ENCODE results near the gene PPP1R26.

Gene PPP1R26

GRCh38 chr9:135478191-135478590 lies 1.4 kb upstream of the PPP1R26 start:
- Mint-ChIP-seq H3K27me3 (peaks cover 32% of the 10 kb centered on the region), H3K27ac (no peak overlapping the region), H3K4me3 (peak overlapping the region; percentile 81), H3K36me3 (ENCODE audit: low read depth) (no peaks in the 10 kb centered on the region), H3K4me1 (ENCODE audit: low read depth) (peaks cover 5% of the 10 kb centered on the region), H3K9me3 (no peaks in the 10 kb centered on the region)

GRCh38 chr9:135478829-135479468 lies 633 bp upstream of the PPP1R26 start:
- H3K4me3 Mint-ChIP-seq: peak overlapping the region; percentile 81
- peaks cover 38% of the 10 kb centered on the region for H3K27me3 Mint-ChIP-seq
- H3K36me3 Mint-ChIP-seq (ENCODE audit: low read depth): no peaks in the 10 kb centered on the region

GRCh38 chr9:135480071-135480939 lies 723 bp downstream of the PPP1R26 start:
- peaks cover 5% of the 10 kb centered on the region for H3K4me1 Mint-ChIP-seq (ENCODE audit: low read depth)
- peaks cover 41% of the 10 kb centered on the region for H3K27me3 Mint-ChIP-seq
- peak overlapping the region; percentile 45 for H3K4me3 Mint-ChIP-seq
- no peaks in the 10 kb centered on the region for H3K36me3 Mint-ChIP-seq (ENCODE audit: low read depth)
- no peaks in the 10 kb centered on the region for H3K9me3 Mint-ChIP-seq
- no peak overlapping the region for H3K27ac Mint-ChIP-seq

More at GRCh38 chr9:135478829-135479468, 633 bp upstream of the PPP1R26 start:
- no peaks in the 10 kb centered on the region for H3K9me3 Mint-ChIP-seq
- no peak overlapping the region for H3K27ac Mint-ChIP-seq
- peaks cover 5% of the 10 kb centered on the region for H3K4me1 Mint-ChIP-seq (ENCODE audit: low read depth)

GRCh38 chr9:135480940-135481310 lies 1.3 kb downstream of the PPP1R26 start:
- H3K27me3 Mint-ChIP-seq: peaks cover 42% of the 10 kb centered on the region
- no peaks in the 10 kb centered on the region for H3K9me3 Mint-ChIP-seq
- H3K4me3 Mint-ChIP-seq: peak overlapping the region; percentile 45

GRCh38 chr9:135482015-135482754 lies 2.6 kb downstream of the PPP1R26 start:
- no peak overlapping the region for H3K27ac Mint-ChIP-seq
- no peaks in the 10 kb centered on the region for H3K9me3 Mint-ChIP-seq
- no peak overlapping the region for H3K4me3 Mint-ChIP-seq
- H3K36me3 Mint-ChIP-seq (ENCODE audit: low read depth): no peaks in the 10 kb centered on the region
- H3K4me1 Mint-ChIP-seq (ENCODE audit: low read depth): peaks cover 5% of the 10 kb centered on the region
- peaks cover 38% of the 10 kb centered on the region for H3K27me3 Mint-ChIP-seq

More at GRCh38 chr9:135480940-135481310, 1.3 kb downstream of the PPP1R26 start:
- Mint-ChIP-seq H3K27ac (no peak overlapping the region), H3K36me3 (ENCODE audit: low read depth) (no peaks in the 10 kb centered on the region), H3K4me1 (ENCODE audit: low read depth) (peaks cover 5% of the 10 kb centered on the region)

- peaks cover 25% of the 10 kb centered on the region for H3K27me3 Mint-ChIP-seq
- no peaks in the 10 kb centered on the region for H3K36me3 Mint-ChIP-seq (ENCODE audit: low read depth)
- H3K4me3 Mint-ChIP-seq: no peak overlapping the region
- H3K9me3 Mint-ChIP-seq: no peaks in the 10 kb centered on the region
- no peaks in the 10 kb centered on the region for H3K4me1 Mint-ChIP-seq (ENCODE audit: low read depth)
- no peak overlapping the region for H3K27ac Mint-ChIP-seq
Measured at GRCh38 chr9:135484460-135485277, 5.1 kb downstream of the PPP1R26 start.

- no peaks in the 10 kb centered on the region for H3K36me3 Mint-ChIP-seq (ENCODE audit: low read depth)
- H3K27me3 Mint-ChIP-seq: peaks cover 25% of the 10 kb centered on the region
- no peaks in the 10 kb centered on the region for H3K4me1 Mint-ChIP-seq (ENCODE audit: low read depth)
- H3K4me3 Mint-ChIP-seq: no peak overlapping the region
- no peaks in the 10 kb centered on the region for H3K9me3 Mint-ChIP-seq
- H3K27ac Mint-ChIP-seq: no peak overlapping the region
Measured at GRCh38 chr9:135485385-135485784, 5.8 kb downstream of the PPP1R26 start.

GRCh38 chr9:135485832-135486231 lies 6.2 kb downstream of the PPP1R26 start:
- H3K27me3 Mint-ChIP-seq: peaks cover 25% of the 10 kb centered on the region
- no peaks in the 10 kb centered on the region for H3K4me1 Mint-ChIP-seq (ENCODE audit: low read depth)
- no peaks in the 10 kb centered on the region for H3K36me3 Mint-ChIP-seq (ENCODE audit: low read depth)
- H3K27ac Mint-ChIP-seq: no peak overlapping the region
- no peaks in the 10 kb centered on the region for H3K9me3 Mint-ChIP-seq
- H3K4me3 Mint-ChIP-seq: no peak overlapping the region

- no peaks in the 10 kb centered on the region for H3K4me1 Mint-ChIP-seq (ENCODE audit: low read depth)
- H3K9me3 Mint-ChIP-seq: no peaks in the 10 kb centered on the region
- no peak overlapping the region for H3K4me3 Mint-ChIP-seq
- H3K36me3 Mint-ChIP-seq (ENCODE audit: low read depth): no peaks in the 10 kb centered on the region
- no peak overlapping the region for H3K27ac Mint-ChIP-seq
- H3K27me3 Mint-ChIP-seq: peaks cover 23% of the 10 kb centered on the region
Measured at GRCh38 chr9:135486267-135487065, 6.9 kb downstream of the PPP1R26 start.

- no peaks in the 10 kb centered on the region for H3K9me3 Mint-ChIP-seq
- no peaks in the 10 kb centered on the region for H3K36me3 Mint-ChIP-seq (ENCODE audit: low read depth)
- no peak overlapping the region for H3K27ac Mint-ChIP-seq
- H3K4me3 Mint-ChIP-seq: no peak overlapping the region
- peaks cover 15% of the 10 kb centered on the region for H3K27me3 Mint-ChIP-seq
- no peaks in the 10 kb centered on the region for H3K4me1 Mint-ChIP-seq (ENCODE audit: low read depth)
Measured at GRCh38 chr9:135487281-135488012, 7.9 kb downstream of the PPP1R26 start.

- H3K9me3 Mint-ChIP-seq: no peaks in the 10 kb centered on the region
- H3K27me3 Mint-ChIP-seq: peaks cover 12% of the 10 kb centered on the region
- no peaks in the 10 kb centered on the region for H3K36me3 Mint-ChIP-seq (ENCODE audit: low read depth)
- H3K27ac Mint-ChIP-seq: no peak overlapping the region
- no peaks in the 10 kb centered on the region for H3K4me1 Mint-ChIP-seq (ENCODE audit: low read depth)
- H3K4me3 Mint-ChIP-seq: no peak overlapping the region
Measured at GRCh38 chr9:135488013-135488330, 8.4 kb downstream of the PPP1R26 start.

GRCh38 chr9:135488527-135488926 lies 8.9 kb downstream of the PPP1R26 start:
- H3K27ac Mint-ChIP-seq: no peak overlapping the region
- H3K4me3 Mint-ChIP-seq: no peak overlapping the region
- peaks cover 6% of the 10 kb centered on the region for H3K27me3 Mint-ChIP-seq
- H3K4me1 Mint-ChIP-seq (ENCODE audit: low read depth): no peaks in the 10 kb centered on the region
- H3K9me3 Mint-ChIP-seq: no peaks in the 10 kb centered on the region
- H3K36me3 Mint-ChIP-seq (ENCODE audit: low read depth): no peaks in the 10 kb centered on the region

GRCh38 chr9:135489188-135489906 lies 9.8 kb downstream of the PPP1R26 start:
- Mint-ChIP-seq H3K9me3 (no peaks in the 10 kb centered on the region), H3K27ac (no peak overlapping the region), H3K36me3 (ENCODE audit: low read depth) (no peaks in the 10 kb centered on the region), H3K4me3 (no peak overlapping the region), H3K27me3 (peaks cover 4% of the 10 kb centered on the region), H3K4me1 (ENCODE audit: low read depth) (no peaks in the 10 kb centered on the region)

Data from stimulated activated naive CD8-positive, alpha-beta T cell treated with anti-CD3 and anti-CD28 coated beads, Interleukin-15, Interleukin-2, amounts not matched to agents 100 ng/mL and 50 ng/mL, for 24 hours (primary cell).